ENCODE data around the gene ORAI1. TPM values are rescaled to one million over a fixed set of nuclear protein-coding genes. Genes with fewer than 3 reads are reported as not detected.

ORAI1 gene
- total RNA-seq, 1 donor from 2014 or later, result 20.4 TPM

Small RNAs within 50 kb of the gene (small RNA-seq; reads per million reads assigned to genes)
- gene RNU6-1004P (ENCODE audit: low replicate concordance), result not detected

Other genes with a start within 250 kb of the ORAI1 start
- gene RNF34, start 226.4 kb upstream of the ORAI1 start, total RNA-seq, result 51.8 TPM
- 20.7 TPM for gene KDM2B, start 45.5 kb upstream of the ORAI1 start, total RNA-seq
- gene MORN3, start 43.1 kb downstream of the ORAI1 start, total RNA-seq, result 0.41 TPM
- 14.1 TPM for gene TMEM120B, start 86.2 kb downstream of the ORAI1 start, total RNA-seq
- 7.8 TPM for gene RHOF, start 167.2 kb downstream of the ORAI1 start, total RNA-seq
- gene SETD1B, start 177.5 kb downstream of the ORAI1 start, total RNA-seq, result 5.5 TPM
- gene HPD, start 232.3 kb downstream of the ORAI1 start, total RNA-seq, result 1.0 TPM